H7 (cell line): ENCODE data around the gene MOK. TPM values are rescaled to one million over a fixed set of nuclear protein-coding genes. Genes with fewer than 3 reads are reported as not detected.

ENCODE experiments used
- DNase-seq: peaks from one replicate; pipeline ENCODE4 v3.0.0; 2012
- H3K27me3 ChIP-seq: 2 replicates; pipeline ENCODE4 v1.6.0; 2011; ENCODE audit warnings: mild to moderate bottlenecking, low read length; ENCODE audit not compliant: control insufficient read depth, insufficient read depth
- H3K36me3 ChIP-seq: replicated peaks from 2 replicates; pipeline ENCODE4 v1.5.1; 2011; ENCODE audit warnings: low read length; ENCODE audit not compliant: control insufficient read depth, insufficient read depth
- H3K4me3 ChIP-seq: 2 replicates; pipeline ENCODE4 v1.5.1; 2011; ENCODE audit warnings: low read depth, mild to moderate bottlenecking, control low read depth, low read length, moderate library complexity; ENCODE audit not compliant: insufficient read depth
- total RNA-seq: library from RNA; depleted of rRNA; stranded (reverse); fragments of >200 nt; shearing (Covaris generic); gene quantifications from 2 replicates; pipeline ENCODE4 v1.2.3, GENCODE V29; 2014

The MOK gene
- total RNA-seq, 1 experiment from 2014 or later, result 2.2 TPM

- DNase-seq, result peak; percentile 18
- no peak overlapping the region for H3K4me3 ChIP-seq
- H3K27me3 ChIP-seq, result no peaks in the 10 kb centered on the region
- no peaks in the 10 kb centered on the region; the same call in 1 of the 2 replicates for H3K36me3 ChIP-seq
These were observed 79.6 kb downstream of the MOK start for GRCh38 chr14:102225386-102225785.

DNA sequence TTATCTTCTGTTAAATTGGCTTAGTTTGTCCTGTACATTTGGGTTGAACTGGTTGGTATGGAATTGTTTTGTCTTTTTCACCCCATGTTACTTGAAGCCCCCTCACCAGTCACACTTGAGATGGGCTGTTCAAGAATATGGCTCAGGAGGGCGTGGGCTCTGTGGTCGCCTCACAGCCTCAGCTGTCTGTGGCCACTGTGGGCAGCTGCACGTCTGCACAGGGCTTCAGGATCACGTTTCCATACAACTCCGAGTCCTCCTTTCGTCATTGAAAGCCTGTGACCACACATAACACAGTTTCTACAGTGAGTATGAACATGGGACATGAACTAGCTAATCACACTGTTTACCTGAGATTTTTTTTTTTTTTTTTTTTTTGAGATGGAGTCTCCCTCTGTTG lies 81.3 kb downstream of the MOK start:
- DNase-seq, result peak; percentile 24
- Histone ChIP-seq H3K36me3 (no peaks in the 10 kb centered on the region; the same call in none of the 2 replicates), H3K4me3 (no peak overlapping the region), H3K27me3 (no peaks in the 10 kb centered on the region)

GRCh38 chr14:102222751-102223150 lies 82.2 kb downstream of the MOK start:
- DNase-seq, result peak; percentile 45
- Histone ChIP-seq H3K4me3 (no peak overlapping the region), H3K36me3 (no peaks in the 10 kb centered on the region; the same call in none of the 2 replicates), H3K27me3 (no peaks in the 10 kb centered on the region)

GRCh38 chr14:102222009-102222575 lies 82.9 kb downstream of the MOK start:
- Histone ChIP-seq H3K27me3 (no peaks in the 10 kb centered on the region), H3K4me3 (no peak overlapping the region), H3K36me3 (no peaks in the 10 kb centered on the region; the same call in none of the 2 replicates)
- DNase-seq, result peak; percentile 54

GRCh38 chr14:102221026-102221425 lies 83.9 kb downstream of the MOK start:
- Histone ChIP-seq H3K36me3 (no peaks in the 10 kb centered on the region; the same call in none of the 2 replicates), H3K27me3 (no peaks in the 10 kb centered on the region), H3K4me3 (no peak overlapping the region)
- peak; percentile 77 for DNase-seq

DNA sequence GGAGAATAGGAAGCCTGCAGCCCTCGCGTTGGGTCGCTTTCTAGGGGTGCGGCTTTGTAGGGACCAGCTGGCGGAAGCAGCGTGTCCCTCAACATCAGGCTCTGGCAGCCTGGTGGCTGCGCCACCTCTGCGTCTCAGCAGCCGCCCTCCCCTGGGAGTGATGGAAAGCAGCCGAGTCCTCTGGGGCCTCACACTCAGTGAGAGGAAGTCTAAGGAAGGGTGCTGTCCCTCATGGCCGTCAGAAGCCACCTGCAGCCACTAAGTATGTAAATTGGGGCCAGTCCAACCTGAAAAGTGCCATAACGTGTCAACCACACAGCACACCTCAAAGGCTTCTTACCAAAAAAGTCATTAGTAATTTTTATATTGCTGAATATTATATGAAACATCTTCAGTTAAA lies 84.9 kb downstream of the MOK start:
- Histone ChIP-seq H3K27me3 (no peaks in the 10 kb centered on the region), H3K36me3 (no peaks in the 10 kb centered on the region; the same call in none of the 2 replicates), H3K4me3 (no peak overlapping the region)
- DNase-seq, result peak; percentile 40

- H3K4me3 ChIP-seq, result no peak overlapping the region
- no peaks in the 10 kb centered on the region; the same call in none of the 2 replicates for H3K36me3 ChIP-seq
- no peak for DNase-seq
- H3K27me3 ChIP-seq, result no peaks in the 10 kb centered on the region
These were observed 85.6 kb downstream of the MOK start for GRCh38 chr14:102219316-102219715.

DNA sequence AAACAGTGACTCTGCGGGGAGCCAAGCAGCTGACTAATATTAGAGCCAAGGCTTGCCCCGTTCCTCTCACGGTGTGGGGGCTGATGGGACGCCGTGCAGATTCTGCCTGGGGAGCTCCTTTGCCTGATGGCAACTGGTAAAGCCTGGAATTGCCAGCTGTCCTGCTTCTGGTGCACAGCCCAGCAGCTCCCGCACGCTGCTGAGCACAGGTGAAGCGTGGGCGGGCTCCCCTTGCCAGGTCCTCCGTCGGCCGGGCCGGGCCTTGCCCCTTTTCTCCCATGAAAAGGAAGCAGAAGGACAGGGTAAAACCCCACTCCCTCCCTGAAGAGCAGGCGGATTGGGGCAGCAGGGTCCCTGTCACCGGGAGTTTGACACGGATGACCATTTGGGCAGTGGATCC lies 86.3 kb downstream of the MOK start:
- peak; percentile 57 for DNase-seq
- Histone ChIP-seq H3K36me3 (no peaks in the 10 kb centered on the region; the same call in none of the 2 replicates), H3K4me3 (no peak overlapping the region), H3K27me3 (no peaks in the 10 kb centered on the region)

DNA sequence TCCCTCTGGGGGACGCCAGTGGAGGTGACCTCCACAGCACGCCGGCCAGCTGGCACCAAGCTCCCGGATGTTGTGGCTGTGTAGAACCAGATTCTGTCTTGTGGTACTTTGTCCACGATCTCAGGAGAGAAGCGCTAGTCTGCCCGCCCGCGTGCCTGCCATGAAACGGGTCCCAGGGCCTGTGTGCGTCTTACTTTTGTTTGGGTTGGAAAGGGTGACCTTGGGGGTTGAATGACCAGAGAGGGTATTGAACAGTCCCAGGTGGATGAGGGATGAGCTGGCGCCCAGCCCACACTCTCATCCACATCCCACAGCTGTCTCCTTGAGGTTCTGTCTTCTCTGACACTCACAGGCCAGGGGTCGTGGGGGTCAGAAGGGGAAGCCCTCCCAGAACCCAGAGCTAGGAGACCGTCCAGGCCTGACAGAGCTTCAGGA lies 87.0 kb downstream of the MOK start:
- DNase-seq, result peak; percentile 27
- H3K4me3 ChIP-seq, result no peak overlapping the region
- H3K27me3 ChIP-seq, result no peaks in the 10 kb centered on the region
- no peaks in the 10 kb centered on the region; the same call in 1 of the 2 replicates for H3K36me3 ChIP-seq

GRCh38 chr14:102217399-102217798 lies 87.6 kb downstream of the MOK start:
- peak; percentile 41 for DNase-seq

GRCh38 chr14:102215576-102216250 lies 89.3 kb downstream of the MOK start:
- H3K4me3 ChIP-seq, result no peak overlapping the region
- DNase-seq, result peak; percentile 51
- H3K27me3 ChIP-seq, result no peaks in the 10 kb centered on the region
- H3K36me3 ChIP-seq, result peaks cover 2% of the 10 kb centered on the region

More at GRCh38 chr14:102217399-102217798, 87.6 kb downstream of the MOK start:
- Histone ChIP-seq H3K4me3 (no peak overlapping the region), H3K36me3 (no peaks in the 10 kb centered on the region; the same call in 1 of the 2 replicates), H3K27me3 (no peaks in the 10 kb centered on the region)

DNA sequence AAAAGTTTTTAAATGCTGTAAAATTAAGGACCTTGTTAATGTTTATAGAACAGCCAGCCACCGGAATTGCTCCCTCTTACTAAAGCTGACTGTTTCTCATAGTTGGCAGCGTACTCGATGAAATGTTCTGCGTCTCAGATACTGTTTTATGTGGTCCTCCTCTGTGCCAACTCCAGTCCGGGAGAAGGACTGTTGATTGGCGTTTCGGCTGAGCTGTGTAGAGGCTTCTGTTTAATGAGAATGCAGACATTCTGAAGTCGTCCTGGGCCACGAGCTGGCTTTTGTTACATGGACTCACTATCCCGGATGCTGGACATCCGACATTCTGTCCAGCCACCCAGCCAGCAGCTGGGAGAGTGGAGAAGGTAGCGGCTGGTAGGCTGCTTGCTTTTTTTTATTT lies 89.9 kb downstream of the MOK start:
- Histone ChIP-seq H3K36me3 (peaks cover 2% of the 10 kb centered on the region), H3K27me3 (no peaks in the 10 kb centered on the region), H3K4me3 (no peak overlapping the region)
- DNase-seq, result peak; percentile 13

DNA sequence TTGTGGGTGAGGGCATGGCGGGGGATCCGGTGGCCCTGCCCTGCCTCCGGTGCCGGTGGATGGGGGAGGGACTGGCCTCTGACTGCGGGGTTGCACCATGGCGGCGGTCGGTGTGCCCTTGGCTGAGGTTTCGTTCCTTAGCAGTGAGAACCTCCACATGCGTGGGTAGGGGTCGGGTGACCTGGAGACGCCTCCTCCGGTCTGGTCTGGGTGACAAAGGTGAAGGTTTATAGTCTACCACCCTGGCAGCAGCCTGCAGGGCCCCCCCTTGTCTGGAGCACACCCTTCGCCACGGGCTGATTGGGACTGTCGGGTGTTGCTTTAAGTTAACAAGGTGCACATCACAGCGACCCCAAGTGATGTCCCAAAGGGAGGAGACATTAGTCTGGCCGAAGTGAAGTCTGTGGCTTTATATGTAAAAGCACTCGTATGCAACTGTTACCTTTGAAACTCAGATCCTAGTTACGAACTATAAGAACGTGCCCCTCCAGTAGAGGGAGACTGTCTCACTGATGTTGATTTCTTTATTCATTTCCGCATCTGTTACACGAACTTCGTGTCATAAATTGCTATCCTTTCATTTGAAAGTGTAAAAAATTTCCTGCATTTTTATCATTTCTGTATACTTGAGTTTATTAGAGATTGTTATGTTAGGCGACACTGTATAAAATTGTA lies 90.8 kb downstream of the MOK start:
- peaks cover 8% of the 10 kb centered on the region for H3K36me3 ChIP-seq
- H3K27me3 ChIP-seq, result no peaks in the 10 kb centered on the region
- no peak overlapping the region for H3K4me3 ChIP-seq
- DNase-seq, result peak; percentile 66

GRCh38 chr14:102213470-102213869 lies 91.5 kb downstream of the MOK start:
- peak; percentile 41 for DNase-seq
- H3K4me3 ChIP-seq, result no peak overlapping the region
- no peaks in the 10 kb centered on the region for H3K27me3 ChIP-seq
- peaks cover 11% of the 10 kb centered on the region for H3K36me3 ChIP-seq

GRCh38 chr14:102212845-102213244 lies 92.1 kb downstream of the MOK start:
- Histone ChIP-seq H3K4me3 (no peak overlapping the region), H3K27me3 (no peaks in the 10 kb centered on the region), H3K36me3 (peaks cover 11% of the 10 kb centered on the region)
- peak; percentile 50 for DNase-seq
